GM21576 (cell line): Measurements from ENCODE around the gene BUB3.
A peak's percentile ranks its signal among the peaks of the same experiment; 100 is the strongest.
"Not testable (repeated sequence)": the region's sequence is repeated elsewhere in the genome, so short reads cannot be mapped to it uniquely, and the experiment has no call there.

ENCODE experiments used
- ATAC-seq: cut with Tn5 transposase; IDR thresholded peaks from one replicate; pipeline ENCODE4 v1.9.1; 2021; ENCODE audit warnings: mild to moderate bottlenecking, moderate library complexity; ENCODE audit not compliant: unreplicated experiment

BUB3 gene

DNA sequence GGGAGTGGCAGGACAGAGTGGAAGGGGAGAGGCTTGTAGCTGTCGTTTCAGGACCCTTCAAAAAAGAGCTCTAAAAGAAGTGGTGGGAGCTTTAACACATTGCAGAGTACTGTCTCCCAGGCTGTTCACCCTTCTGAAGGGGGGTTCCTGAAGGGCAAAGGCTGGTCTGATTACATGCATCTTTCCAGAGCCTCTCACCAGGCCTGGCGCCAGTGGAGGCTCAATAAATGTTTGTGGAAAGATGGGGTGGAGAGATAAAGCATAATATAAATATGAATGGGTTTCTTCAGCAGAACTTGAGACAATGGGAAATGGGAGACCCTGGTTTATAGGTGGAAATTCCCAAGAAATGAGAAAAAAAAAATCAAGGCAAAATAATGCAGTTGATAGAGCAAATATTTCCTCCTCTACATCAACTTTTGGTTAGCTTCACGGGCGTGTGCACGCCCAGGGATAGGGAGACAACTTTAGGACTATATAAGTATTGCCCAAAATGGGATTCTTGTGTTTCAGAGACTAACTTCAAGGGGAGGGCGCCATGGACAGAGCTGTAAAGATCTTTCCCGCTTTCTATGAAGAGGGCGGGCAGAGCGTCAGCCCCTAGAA is 613 bp upstream of the BUB3 start:
- no peak for ATAC-seq

DNA sequence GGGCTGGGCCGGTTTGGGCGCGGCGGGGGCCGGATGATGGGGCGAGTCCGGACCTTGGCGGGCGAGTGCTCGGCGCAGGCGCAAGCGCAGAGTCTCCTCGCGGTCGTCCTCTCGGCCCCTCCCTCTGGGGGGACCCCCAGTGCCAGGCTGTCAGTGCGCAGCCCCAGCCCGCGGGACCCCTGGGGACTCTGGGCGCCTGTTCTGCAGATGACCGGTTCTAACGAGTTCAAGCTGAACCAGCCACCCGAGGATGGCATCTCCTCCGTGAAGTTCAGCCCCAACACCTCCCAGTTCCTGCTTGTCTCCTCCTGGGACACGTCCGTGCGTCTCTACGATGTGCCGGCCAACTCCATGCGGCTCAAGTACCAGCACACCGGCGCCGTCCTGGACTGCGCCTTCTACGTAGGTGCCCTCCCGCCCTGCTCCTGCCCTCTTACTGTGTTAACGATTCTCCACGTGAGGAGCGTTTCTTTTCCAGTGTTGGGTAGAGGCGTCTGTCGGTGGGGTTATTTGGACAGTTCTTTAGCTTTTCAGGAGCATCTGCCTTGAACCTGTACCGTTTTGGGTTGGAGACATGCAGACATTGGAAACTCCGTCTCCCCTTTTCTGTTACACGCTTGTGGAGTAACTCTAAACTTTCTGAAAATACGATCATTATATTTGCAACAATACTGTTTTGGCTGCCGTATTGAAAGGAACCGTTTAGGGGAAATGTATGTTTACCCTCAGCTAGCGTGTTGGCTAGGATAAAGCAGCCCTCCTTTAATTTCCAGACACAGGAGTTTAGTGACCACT is 706 bp downstream of the BUB3 start:
- ATAC-seq: peak; percentile 45

DNA sequence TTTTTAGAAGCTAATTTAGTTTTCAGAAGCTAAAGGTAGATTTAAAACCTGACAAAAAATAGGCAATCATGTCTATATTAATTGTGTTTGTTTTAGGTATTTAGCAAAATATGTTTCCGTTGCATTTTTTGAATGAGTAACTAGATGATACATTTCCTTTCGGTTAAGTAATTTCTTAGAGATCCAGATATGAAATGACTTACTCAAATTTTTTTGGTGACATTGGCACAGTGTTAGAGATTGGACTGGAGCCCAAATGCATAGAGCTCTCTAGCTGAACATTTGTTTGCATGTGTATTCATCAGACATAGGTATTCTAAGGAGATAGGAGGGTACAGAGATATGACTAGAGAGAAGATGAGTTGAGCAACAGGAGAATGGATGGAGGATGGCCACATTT is 1.9 kb downstream of the BUB3 start:
- no peak for ATAC-seq

DNA sequence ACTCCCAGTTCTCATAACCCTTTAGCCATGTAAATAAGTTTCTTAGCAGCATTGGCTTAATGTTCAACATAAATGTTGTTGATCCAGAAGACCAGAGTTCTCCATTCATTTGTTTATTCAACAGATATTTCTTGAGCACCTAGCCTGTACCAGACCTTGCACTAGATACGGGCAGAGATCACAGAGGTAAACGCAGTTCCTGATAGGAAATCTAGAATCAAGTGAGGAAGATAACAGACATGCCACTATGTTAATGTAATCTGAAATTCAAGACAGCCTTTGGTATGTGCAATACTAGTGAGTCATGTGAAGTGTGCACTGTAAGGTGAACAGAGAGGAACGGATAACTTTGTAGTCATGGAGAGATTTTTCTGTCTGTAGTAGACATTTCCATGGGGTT is 3.0 kb downstream of the BUB3 start:
- ATAC-seq: no peak

DNA sequence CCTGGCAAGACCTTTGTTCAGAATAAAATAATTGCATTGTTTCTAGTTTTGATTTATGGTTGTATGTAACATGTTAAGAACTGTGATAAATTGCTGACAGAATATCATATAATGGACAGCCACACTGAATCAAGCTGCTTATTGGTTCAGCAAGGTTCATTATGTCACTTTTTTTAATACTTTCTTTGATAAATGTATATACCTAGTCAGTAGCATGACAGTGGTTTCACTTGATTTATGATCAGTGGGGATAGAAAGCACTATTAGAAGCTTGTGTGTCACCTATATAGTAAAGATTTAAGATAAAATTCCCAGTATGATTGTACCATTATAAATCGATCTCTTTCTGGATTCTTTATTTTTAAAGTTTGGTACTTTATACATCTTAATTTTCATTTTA is 4.5 kb downstream of the BUB3 start:
- ATAC-seq: no peak

DNA sequence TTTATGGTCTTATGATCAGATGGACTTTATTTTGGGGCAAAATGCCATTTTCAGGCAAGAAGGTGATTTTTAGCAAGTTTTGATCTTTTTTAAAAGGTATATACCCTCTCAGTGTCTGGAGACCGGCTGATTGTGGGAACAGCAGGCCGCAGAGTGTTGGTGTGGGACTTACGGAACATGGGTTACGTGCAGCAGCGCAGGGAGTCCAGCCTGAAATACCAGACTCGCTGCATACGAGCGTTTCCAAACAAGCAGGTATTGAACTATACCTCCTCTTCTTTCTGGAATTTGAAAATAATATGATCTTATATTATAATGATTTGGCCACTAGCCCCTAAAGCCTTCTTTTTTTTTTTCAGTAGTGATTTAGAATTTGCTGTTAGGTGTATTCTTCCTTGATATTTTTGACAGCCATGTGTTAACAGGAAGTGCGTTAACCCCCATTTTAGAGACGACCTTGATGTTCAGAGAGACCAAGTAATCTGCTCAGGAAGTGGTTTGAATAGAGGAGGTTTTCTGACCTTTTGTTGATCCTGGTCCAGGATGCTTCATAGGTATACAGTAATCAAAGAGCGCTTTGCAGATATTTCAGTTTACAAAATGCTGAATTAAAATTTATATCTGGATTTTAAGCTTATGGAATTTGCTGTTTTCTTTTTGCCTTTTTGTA is 6.2 kb downstream of the BUB3 start:
- ATAC-seq: no peak

DNA sequence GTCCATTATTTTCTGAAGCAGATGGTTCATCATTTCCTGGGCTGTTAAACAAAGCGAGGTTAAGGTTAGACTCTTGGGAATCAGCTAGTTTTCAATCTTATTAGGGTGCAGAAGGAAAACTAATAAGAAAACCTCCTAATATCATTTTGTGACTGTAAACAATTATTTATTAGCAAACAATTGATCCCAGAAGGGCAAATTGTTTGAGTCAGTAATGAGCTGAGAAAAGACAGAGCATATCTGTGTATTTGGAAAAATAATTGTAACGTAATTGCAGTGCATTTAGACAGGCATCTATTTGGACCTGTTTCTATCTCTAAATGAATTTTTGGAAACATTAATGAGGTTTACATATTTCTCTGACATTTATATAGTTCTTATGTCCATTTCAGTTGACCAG is 10.1 kb downstream of the BUB3 start:
- ATAC-seq: no peak

DNA sequence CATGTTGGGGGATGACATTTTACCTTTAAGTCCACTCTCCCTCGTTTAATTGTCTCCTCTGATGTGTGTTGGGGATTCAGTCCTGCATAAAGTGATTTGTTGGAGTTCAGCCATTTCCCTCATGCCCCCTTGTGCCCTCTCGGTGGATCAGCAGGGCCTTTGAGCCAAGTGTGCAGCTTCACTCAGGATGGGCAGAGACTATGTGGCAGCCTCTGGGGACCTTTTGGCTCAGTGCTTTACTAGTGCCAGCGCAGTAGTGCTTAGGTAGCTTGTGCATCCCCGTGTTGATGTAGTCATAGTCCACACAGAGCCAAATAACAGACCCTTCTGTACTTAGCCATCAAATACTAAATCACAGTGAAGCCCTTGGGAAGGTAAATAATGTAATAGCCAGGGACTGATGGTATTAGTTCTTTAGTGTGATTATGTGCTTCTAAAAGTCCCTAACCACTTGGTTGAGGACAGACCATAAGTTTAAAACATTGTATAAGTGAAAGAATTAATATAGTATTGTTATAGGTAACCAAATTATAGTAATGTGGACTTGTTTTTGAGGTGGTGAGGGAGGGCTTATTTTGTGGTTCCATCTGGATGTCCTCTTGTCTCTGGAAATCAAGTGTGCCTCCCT is 11.4 kb downstream of the BUB3 start:
- no peak for ATAC-seq

DNA sequence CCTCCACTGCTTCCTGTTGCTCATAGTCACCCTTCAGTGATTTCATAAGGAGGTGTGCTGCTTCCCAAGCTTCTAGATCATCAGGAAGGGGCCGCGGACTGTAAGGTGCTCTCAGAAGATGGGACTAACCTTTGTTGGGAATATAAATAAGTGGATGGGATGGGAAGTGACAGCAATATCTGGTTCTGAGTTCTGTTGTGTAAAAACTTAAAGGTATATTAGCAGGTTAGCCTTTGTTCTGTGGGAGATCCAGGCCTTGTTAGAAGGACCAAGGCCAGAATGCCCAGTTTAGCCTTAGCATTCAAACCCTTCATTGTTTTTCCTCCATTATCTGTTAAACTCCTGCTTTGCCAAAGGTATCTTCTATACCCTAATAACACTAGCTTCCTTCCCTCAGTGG is 12.4 kb downstream of the BUB3 start:
- ATAC-seq: no peak

DNA sequence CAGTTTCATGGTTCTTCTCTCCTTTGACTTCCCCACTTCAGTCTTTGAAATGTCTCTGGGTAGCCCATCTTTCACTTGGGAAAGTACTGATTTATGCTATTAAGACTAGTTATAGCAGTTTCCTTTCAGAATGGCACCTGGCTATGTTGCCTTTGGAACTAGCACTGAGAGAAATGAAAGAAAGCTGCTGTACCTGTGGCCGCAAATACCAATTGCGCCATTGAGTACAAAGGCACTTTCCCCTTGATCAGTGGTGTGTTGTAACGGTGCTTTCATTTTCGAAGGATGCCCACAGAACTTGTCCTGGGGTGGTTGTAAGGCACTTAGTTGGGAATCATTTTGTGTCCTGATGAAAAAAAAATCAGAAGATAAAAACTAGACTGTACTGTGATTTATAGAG is 16.8 kb downstream of the BUB3 start:
- ATAC-seq: no peak

DNA sequence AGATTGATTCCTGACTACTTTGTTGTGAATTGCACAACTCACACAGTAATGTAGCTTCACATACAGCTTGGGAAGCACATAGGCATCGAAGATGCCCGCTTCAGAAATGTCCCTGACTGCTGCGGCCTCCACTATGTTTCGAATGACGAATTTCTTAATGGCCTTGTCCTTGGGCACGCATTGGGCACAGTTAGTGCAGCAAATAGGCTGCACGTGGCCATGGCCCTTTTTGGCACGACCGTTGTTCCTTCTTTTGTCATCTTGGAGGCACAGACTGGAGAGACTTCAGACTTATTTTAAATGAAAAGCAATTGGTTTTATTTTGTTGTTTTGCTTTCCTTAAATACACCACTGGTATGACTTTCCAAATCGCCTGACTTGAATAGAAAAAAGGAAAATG is 17.4 kb downstream of the BUB3 start:
- not testable (repeated sequence) for ATAC-seq

DNA sequence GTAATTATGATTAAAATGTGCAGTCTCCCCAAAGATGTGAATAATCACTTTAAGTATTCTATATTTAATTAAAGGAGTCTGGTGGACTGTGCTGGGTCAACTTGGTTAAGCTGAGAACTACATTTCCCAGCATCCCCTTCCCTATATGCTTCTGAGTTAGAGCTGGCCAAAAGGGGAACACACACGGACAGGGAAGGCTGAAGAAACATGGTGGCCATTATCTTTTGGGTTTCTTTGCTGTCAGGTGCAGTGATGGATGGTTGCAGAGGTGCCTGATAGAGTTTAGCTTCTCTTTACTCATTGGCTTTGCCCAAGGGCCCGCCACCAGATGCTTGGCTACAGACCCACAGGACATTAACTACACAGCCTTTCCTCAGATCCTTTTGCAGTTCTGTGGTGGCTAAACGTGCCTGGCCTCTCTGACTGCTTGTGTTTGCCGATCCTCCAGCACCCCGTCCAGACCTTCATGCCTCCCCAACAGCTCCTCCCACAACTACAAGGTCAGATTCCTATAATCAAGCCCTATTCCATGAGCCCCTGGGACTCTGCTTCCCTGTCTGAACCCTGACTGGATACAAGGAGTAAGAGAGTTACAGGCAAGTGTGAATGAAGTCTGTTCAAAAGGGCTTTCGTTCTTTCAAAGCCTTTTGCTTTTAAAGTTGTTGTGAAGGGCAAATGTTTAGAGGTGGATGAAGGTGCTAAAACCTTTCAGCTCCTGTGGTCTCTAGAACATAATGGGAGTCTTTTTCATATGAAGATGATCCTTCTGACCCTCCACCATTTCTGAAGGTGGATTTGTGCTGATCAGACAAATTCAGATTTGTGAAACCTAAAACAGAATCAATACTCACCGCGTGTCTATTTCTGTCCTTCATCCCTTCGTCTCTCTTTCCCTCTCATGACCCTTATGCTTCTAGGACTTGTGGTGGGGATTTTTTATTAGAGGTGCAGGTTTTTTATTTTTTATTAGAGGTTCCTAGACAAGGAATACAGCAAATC is 21.5 kb downstream of the BUB3 start:
- no peak for ATAC-seq

DNA sequence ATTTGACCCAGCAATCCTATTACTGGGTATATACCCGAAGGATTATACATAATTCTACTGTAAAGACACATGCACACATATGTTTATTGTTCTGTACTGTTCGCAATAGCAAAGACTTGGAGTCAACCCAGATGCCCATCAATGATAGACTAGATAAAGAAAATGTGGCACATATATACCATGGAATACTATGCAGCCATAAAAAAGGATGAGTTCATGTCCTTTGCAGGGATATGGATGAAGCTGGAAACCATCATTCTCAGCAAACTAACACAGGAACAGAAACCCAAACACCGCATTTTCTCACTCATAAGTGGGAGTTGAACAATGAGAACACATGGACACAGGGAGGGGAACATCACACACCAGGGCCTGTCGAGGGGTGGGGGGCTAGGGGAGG is 24.2 kb downstream of the BUB3 start:
- not testable (repeated sequence) for ATAC-seq

DNA sequence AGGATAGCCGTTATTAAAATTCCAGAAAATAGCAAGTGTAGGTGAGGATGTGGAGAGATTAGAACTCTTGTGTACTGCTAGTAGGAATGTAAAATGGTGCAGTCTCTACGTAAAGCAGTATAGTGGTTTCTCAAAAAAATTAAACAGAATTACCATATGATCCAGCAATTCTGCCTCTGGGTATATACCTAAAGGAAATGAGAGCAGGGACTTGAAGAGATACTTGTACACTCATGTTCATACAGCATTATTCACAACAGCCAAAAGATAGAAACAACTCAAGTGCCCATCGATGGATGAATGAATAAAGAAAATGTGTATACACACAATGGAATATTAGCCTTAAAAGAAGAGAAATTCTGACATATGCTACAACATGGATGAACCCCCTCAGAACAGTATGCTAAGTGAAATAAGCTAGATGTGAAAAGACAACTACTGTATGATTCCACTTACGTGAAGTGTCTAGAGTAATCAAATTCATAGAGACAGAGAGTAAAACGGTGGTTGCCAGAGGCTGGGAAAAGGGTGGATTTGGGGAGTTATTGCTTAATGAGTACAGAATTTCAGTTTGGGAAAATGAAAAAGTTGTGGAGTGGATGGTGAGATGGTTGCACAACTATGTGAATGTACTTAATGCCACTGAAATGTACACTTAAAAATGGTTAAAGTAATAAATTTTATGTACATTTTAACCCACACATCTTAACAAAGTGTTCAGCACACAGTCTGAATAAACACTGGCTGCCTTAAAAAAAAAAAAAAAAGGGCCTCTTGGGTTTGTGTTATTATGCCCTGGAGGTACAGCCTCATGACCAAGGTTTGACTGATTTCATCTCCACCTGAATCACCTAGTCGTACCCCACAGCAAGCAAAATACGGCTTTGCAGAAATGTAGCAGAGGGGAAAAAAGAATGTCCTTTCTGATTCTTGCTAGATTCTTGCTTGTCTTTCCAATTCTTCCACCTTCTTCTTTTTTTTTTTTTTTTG is 26.2 kb downstream of the BUB3 start:
- ATAC-seq: no peak

DNA sequence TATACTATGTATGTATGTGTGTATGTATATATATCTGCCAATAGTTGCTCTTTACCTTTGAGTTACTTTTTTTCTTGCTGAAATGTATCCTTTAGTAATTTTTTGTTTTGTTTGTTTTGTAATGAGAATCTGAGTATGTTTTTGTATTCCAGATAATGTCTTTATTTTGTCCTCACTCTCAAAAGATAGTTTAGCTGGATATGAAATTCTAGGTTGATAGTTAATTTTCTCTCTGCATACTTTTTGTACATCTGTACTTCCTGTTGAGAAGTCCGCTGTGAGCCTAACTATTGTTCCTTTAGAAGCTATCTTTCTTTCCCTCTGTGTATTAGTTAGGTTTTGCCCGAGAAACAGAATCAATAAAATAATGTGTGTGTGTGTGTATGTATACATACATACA is 29.5 kb downstream of the BUB3 start:
- ATAC-seq: no peak

DNA sequence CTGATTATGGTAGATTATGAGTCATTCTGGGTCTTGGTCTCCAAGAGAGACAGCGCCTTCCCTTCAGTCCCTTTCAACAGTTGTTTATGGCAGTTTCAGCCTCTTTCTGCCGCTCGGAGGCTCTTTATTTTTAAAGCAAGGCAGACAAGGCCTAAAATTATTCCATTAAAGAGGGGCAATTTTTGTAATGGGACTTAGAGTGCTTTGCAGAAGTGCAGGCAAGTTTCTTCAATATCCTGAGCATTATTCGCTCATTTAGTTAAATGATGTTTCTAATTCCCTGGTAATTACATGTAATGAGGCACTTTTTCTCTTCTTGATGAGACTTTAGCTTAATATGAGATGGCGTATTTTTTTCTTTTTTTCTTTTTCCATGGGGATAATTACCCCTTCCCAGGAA is 33.6 kb downstream of the BUB3 start:
- ATAC-seq: no peak

DNA sequence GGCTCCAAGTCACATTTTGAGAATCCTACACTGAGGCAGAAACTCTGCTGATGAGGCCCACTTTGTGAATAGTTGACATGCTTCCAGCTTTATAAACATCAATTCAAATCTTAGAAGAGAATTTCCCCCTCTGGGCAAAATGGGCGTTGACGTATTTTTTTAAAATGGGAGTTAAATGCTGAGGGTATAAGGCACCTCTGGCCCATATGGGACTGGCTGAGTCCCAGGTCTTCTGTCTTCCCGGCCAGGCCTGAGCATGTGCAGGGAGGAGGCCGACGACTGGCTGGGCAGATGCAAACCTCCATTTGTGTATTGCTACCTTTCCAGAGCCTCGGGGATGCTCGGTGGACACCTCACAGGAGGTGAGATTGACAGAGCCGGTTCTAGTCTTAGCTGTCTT is 37.7 kb downstream of the BUB3 start:
- ATAC-seq: no peak

DNA sequence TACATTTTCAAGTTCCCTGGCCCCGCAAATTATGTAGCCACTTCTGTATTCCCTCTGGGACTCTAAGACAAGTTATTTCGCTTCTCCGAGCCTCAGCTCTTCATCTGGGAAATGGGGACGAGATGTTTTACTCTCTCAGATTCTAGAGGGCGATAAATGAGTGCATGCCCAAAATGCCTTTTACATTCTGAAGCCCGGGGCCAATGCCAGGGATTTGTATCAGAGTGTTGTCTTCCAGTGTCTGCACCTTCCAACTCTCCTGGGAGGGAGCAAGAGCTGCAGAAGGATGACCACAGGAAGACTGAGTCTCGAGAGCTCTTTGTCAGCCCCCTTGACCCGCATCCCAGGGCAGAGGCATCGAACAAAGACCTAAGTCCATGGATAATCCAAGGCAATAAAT is 39.9 kb downstream of the BUB3 start:
- no peak for ATAC-seq

DNA sequence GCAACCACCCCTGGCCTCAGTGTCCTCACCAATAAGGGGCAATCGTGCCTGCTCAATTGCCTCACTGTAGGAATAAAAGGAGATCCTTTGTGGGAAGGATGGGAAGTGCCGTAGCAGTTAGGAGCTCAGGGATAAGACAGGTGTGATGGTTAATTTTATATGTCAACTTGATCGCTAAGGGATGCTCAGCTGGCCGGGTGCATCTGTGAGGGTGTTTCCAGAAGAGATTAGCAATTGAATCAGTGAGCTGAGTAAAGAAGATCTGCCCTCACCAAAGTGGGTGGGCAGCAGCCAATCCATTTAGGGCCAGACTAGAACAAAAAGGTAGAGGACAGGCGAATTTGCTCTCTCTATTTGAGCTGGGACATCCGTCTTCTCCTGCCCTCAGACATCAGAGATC is 46.3 kb downstream of the BUB3 start:
- ATAC-seq: no peak
